Prostate gland (tissue), 2 donors: ENCODE data around the gene COQ2.

ENCODE experiments used
- POLR2A ChIP-seq: fragments of 450-650 bp; IDR thresholded peaks from one replicate; pipeline ENCODE4 v1.6.1; 2016; ENCODE audit warnings: antibody characterized with exemption, mild to moderate bottlenecking
- POLR2AphosphoS5 ChIP-seq: sonication (generic); formaldehyde crosslinking; IDR thresholded peaks from one replicate; pipeline ENCODE4 v1.6.1; 2017; ENCODE audit warnings: antibody characterized with exemption
- TF ChIP-seq, protein P1 (sequence below), 4 experiments: fragments of 200-600 bp in 2 of 4; fragments of 450-650 bp in 2 of 4; sonication (generic) in 2 of 4; IDR thresholded peaks; 1 replicate in 3 of 4; 2 replicates in 1 of 4; pipeline ENCODE4 v1.5.1; 2016 to 2019; ENCODE audit warnings: antibody characterized with exemption in 4 of 4, mild to moderate bottlenecking in 2 of 4, moderate library complexity in 2 of 4

DNA sequence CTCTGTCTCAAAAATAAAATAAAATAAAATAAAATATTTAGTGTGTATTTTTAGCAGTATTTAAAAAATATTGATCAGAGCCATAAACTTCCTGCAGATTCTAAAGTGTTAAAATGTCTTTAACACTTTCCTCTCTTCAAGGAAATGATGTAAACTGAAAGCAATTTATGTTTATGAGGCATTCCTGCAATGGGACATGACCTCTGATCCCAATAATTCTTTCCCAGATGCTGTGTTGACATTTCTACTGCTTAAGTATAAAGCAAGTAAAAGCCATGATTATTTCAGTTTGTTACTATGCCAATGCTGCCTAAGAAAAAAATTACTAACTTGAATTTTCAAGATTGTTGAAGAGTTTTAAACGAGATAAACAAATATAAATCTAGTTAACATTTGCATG is 29.0 kb downstream of the COQ2 start:
- TF ChIP-seq, protein P1, sequence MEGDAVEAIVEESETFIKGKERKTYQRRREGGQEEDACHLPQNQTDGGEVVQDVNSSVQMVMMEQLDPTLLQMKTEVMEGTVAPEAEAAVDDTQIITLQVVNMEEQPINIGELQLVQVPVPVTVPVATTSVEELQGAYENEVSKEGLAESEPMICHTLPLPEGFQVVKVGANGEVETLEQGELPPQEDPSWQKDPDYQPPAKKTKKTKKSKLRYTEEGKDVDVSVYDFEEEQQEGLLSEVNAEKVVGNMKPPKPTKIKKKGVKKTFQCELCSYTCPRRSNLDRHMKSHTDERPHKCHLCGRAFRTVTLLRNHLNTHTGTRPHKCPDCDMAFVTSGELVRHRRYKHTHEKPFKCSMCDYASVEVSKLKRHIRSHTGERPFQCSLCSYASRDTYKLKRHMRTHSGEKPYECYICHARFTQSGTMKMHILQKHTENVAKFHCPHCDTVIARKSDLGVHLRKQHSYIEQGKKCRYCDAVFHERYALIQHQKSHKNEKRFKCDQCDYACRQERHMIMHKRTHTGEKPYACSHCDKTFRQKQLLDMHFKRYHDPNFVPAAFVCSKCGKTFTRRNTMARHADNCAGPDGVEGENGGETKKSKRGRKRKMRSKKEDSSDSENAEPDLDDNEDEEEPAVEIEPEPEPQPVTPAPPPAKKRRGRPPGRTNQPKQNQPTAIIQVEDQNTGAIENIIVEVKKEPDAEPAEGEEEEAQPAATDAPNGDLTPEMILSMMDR (IDR thresholded peaks at IDR 0.05), result no peak
- no peak for TF ChIP-seq POLR2A
- no peak for TF ChIP-seq POLR2AphosphoS5
